Right cardiac atrium (tissue), 5 donors: ENCODE data around the gene MARCHF4. TPM values are rescaled to one million over a fixed set of nuclear protein-coding genes. Genes with fewer than 3 reads are reported as not detected.

Experiments
- ATAC-seq, 2 donors: fragments of 200-7000 bp; cut with Tn5 transposase; one replicate each; pipeline versions ENCODE4 v1.8.0 to v1.9.1; 2020; ENCODE audit warnings: moderate library complexity in 2 of 2, mild to moderate bottlenecking in 1 of 2
- DNase-seq, 3 donors: peaks; one replicate each; pipeline ENCODE4 v3.0.0-alpha.2; 2020
- H3K27ac ChIP-seq: one replicate; pipeline ENCODE4 v1.5.1; 2013; ENCODE audit warnings: mild to moderate bottlenecking, low read length, control low read depth, moderate library complexity
- H3K27me3 ChIP-seq: one replicate; pipeline ENCODE4 v1.6.1; 2013; ENCODE audit not compliant: control insufficient read depth, insufficient read depth
- H3K4me1 ChIP-seq: one replicate; pipeline ENCODE4 v1.6.1; 2013; ENCODE audit warnings: low read length; ENCODE audit not compliant: control insufficient read depth, insufficient read depth
- H3K4me3 ChIP-seq: one replicate; pipeline ENCODE4 v1.5.1; 2013; ENCODE audit warnings: low read length, control low read depth
- H3K9me3 ChIP-seq: one replicate; pipeline ENCODE4 v1.6.1; 2013; ENCODE audit warnings: low read length; ENCODE audit not compliant: control insufficient read depth
- WGBS: extraction: QIAGEN DNeasy Blood & Tissue Kit; methylation state at CpG from one replicate; pipeline ENCODE4 v1.1.7; 2013; 5-methylcytosine and 5-hydroxymethylcytosine counted together
- intact Hi-C, 4 donors: fragments of 100-400 bp; cut with DNase I; formaldehyde crosslinking; loops; one replicate each; pipeline versions ENCODE4 v1.11.0 to v1.14.0; 2022 to 2023
- polyA plus RNA-seq: library from polyadenylated mRNA; stranded (reverse); fragments of 200-250 nt; gene quantifications from one replicate; pipeline ENCODE4 v1.2.3, GENCODE V29; 2013
- total RNA-seq, 4 donors: library from RNA; stranded (reverse); fragmentation: NEBNext Ultra II Directional; extraction: Animal tissue kit (Norgen Biotek cat#: 25700); gene quantifications; one replicate each; pipeline ENCODE4 v1.2.1, GENCODE V29; 2021
- donor health status: healthy with polysubstance abuse.
- donor health status: DM: no; HTN: yes; CAD: no.
- donor health status: DM: no; HTN: no; CAD: no.
- donor health status: DM: no; HTN: yes; CAD: no; lungs with severe emphysema.
- donor health status: DM: yes; HTN: yes; CAD: no.

Gene MARCHF4
- total and polyA plus RNA-seq, 5 donors, result 0.14 TPM; not detected in 4

- ATAC-seq (no peak), DNase-seq (no peak)
- H3K4me1 ChIP-seq, result no peaks in the 10 kb centered on the region
- no peak overlapping the region for H3K27ac ChIP-seq
- H3K9me3 ChIP-seq, result no peaks in the 10 kb centered on the region
- 45% methylated on average over 5 of the region's 5 CpGs for WGBS
- H3K27me3 ChIP-seq, result no peaks in the 10 kb centered on the region
- no peak overlapping the region for H3K4me3 ChIP-seq
- intact Hi-C loops, result no loop called here
Measured at GRCh38 chr2:216366777-216367471, 5.4 kb downstream of the MARCHF4 start.

- no peak overlapping the region for H3K4me3 ChIP-seq
- DNase-seq (no peak), ATAC-seq (no peak)
- intact Hi-C loops, result no loop called here
- H3K27ac ChIP-seq, result no peak overlapping the region
- no peaks in the 10 kb centered on the region for H3K9me3 ChIP-seq
- H3K27me3 ChIP-seq, result no peaks in the 10 kb centered on the region
- H3K4me1 ChIP-seq, result no peaks in the 10 kb centered on the region
- 94% methylated on average over 2 of the region's 2 CpGs for WGBS
Measured at GRCh38 chr2:216365518-216365917, 6.8 kb downstream of the MARCHF4 start.

- H3K27ac ChIP-seq, result no peak overlapping the region
- intact Hi-C loops, result no loop called here
- peaks cover 3% of the 10 kb centered on the region for H3K27me3 ChIP-seq
- 73% methylated on average over 3 of the region's 3 CpGs for WGBS
- no peaks in the 10 kb centered on the region for H3K9me3 ChIP-seq
- no peaks in the 10 kb centered on the region for H3K4me1 ChIP-seq
- no peak overlapping the region for H3K4me3 ChIP-seq
- ATAC-seq (no peak), DNase-seq (no peak)
Measured at GRCh38 chr2:216363221-216363620, 9.1 kb downstream of the MARCHF4 start.

- Histone ChIP-seq H3K9me3 (no peaks in the 10 kb centered on the region), H3K27ac (no peak overlapping the region), H3K27me3 (peaks cover 3% of the 10 kb centered on the region), H3K4me3 (no peak overlapping the region), H3K4me1 (no peaks in the 10 kb centered on the region)
- 47% methylated on average over 2 of the region's 2 CpGs for WGBS
- ATAC-seq (no peak), DNase-seq (no peak)
- intact Hi-C loops, result no loop called here
Measured at GRCh38 chr2:216362730-216363129, 9.6 kb downstream of the MARCHF4 start.

- 71% methylated on average over 2 of the region's 2 CpGs for WGBS
- Histone ChIP-seq H3K4me1 (no peaks in the 10 kb centered on the region), H3K27me3 (peaks cover 3% of the 10 kb centered on the region), H3K9me3 (no peaks in the 10 kb centered on the region), H3K4me3 (no peak overlapping the region), H3K27ac (no peak overlapping the region)
- DNase-seq (no peak), ATAC-seq (no peak)
- intact Hi-C loops, result no loop called here
Measured at GRCh38 chr2:216355711-216356110, 16.6 kb downstream of the MARCHF4 start.

GRCh38 chr2:216354306-216354705 is 18.0 kb downstream of the MARCHF4 start:
- H3K27ac ChIP-seq, result no peak overlapping the region
- 65% methylated on average over 4 of the region's 4 CpGs for WGBS
- peaks cover 3% of the 10 kb centered on the region for H3K27me3 ChIP-seq
- ATAC-seq, result no peak
- intact Hi-C loops, result no loop called here
- no peaks in the 10 kb centered on the region for H3K9me3 ChIP-seq
- no peak for DNase-seq
- no peaks in the 10 kb centered on the region for H3K4me1 ChIP-seq
- H3K4me3 ChIP-seq, result no peak overlapping the region

GRCh38 chr2:216352653-216353270 is 19.5 kb downstream of the MARCHF4 start:
- Histone ChIP-seq H3K27ac (no peak overlapping the region), H3K4me1 (no peaks in the 10 kb centered on the region), H3K9me3 (no peaks in the 10 kb centered on the region), H3K4me3 (no peak overlapping the region), H3K27me3 (no peaks in the 10 kb centered on the region)
- intact Hi-C loops, result no loop called here
- ATAC-seq (no peak), DNase-seq (no peak)
- 52% methylated on average over 5 of the region's 5 CpGs for WGBS

GRCh38 chr2:216351172-216351925 is 20.9 kb downstream of the MARCHF4 start:
- WGBS, result 76% methylated on average over 5 of the region's 5 CpGs
- H3K9me3 ChIP-seq, result no peaks in the 10 kb centered on the region
- intact Hi-C loops, result no loop called here
- H3K4me3 ChIP-seq, result no peak overlapping the region
- H3K27ac ChIP-seq, result no peak overlapping the region
- no peak for ATAC-seq
- H3K4me1 ChIP-seq, result no peaks in the 10 kb centered on the region
- no peak for DNase-seq
- H3K27me3 ChIP-seq, result no peaks in the 10 kb centered on the region

GRCh38 chr2:216350214-216350791 is 22.0 kb downstream of the MARCHF4 start:
- Histone ChIP-seq H3K9me3 (no peaks in the 10 kb centered on the region), H3K27me3 (no peaks in the 10 kb centered on the region), H3K4me3 (no peak overlapping the region), H3K27ac (no peak overlapping the region), H3K4me1 (no peaks in the 10 kb centered on the region)
- intact Hi-C loops, result no loop called here
- peak in 1 of 3 donors; percentile 16 for DNase-seq
- ATAC-seq, result peak in 1 of 2 donors; percentile 43
- WGBS, result 97% methylated on average over 3 of the region's 3 CpGs

GRCh38 chr2:216349366-216349765 is 22.9 kb downstream of the MARCHF4 start:
- Histone ChIP-seq H3K27me3 (no peaks in the 10 kb centered on the region), H3K4me3 (no peak overlapping the region), H3K9me3 (no peaks in the 10 kb centered on the region), H3K4me1 (no peaks in the 10 kb centered on the region), H3K27ac (no peak overlapping the region)
- ATAC-seq, result no peak
- 64% methylated on average over 3 of the region's 3 CpGs for WGBS
- intact Hi-C loops, result no loop called here
- DNase-seq, result no peak

GRCh38 chr2:216348756-216349308 is 23.5 kb downstream of the MARCHF4 start:
- WGBS, result 50% methylated on average over 3 of the region's 3 CpGs
- Histone ChIP-seq H3K4me3 (no peak overlapping the region), H3K4me1 (no peaks in the 10 kb centered on the region), H3K9me3 (no peaks in the 10 kb centered on the region), H3K27ac (no peak overlapping the region), H3K27me3 (no peaks in the 10 kb centered on the region)
- ATAC-seq (no peak), DNase-seq (no peak)
- intact Hi-C loops, result no loop called here
